HepG2 (cell line): ENCODE data around the gene ALG13. TPM values are rescaled to one million over a fixed set of nuclear protein-coding genes. Genes with fewer than 3 reads are reported as not detected.

Experiments used
- ATAC-seq: fragments of 200-7000 bp; cut with Tn5 transposase; 3 replicates; pipeline ENCODE4 v1.9.1; 2020; ENCODE audit warnings: mild to moderate bottlenecking, moderate library complexity
- BruUV-seq: library from RNA; stranded (reverse); fragments of 400-500 nt; replicated peaks from 2 replicates; lab custom pipeline; 2021; lab: Mats Ljungman, UMichigan
- CTCF ChIA-PET: fragments of 300-600 bp; formaldehyde crosslinking; extraction: SDS; loops from one replicate; lab custom pipeline; 2021; ENCODE audit warnings: low total read pairs, inconsistent platforms, low intra/inter-chr PET ratio; lab: Yijun Ruan, JAX
- POLR2A ChIA-PET: fragments of 350-600 bp; sonication (Branson Sonifier 250); formaldehyde crosslinking; loops from one replicate; lab custom pipeline; 2020; ENCODE audit warnings: antibody characterized with exemption, inconsistent platforms; lab: Yijun Ruan, JAX
- DNase-seq: peaks from one replicate; pipeline ENCODE4 v3.0.0-alpha.2; 2015; ENCODE audit warnings: low spot score
- FAIRE-seq: peaks from 3 replicates; lab custom pipeline; 2011; peaks lifted over from hg19 to GRCh38; lab: Jason Lieb, UNC
- H2AFZ ChIP-seq: one replicate; pipeline ENCODE4 v1.6.1; 2011; ENCODE audit warnings: low read length, inconsistent platforms
- H3K27ac ChIP-seq: fragments of 300-600 bp; 3 replicates; pipeline ENCODE4 v1.8.0; 2011; ENCODE audit warnings: mixed run types, mild to moderate bottlenecking, mixed read lengths, low read length, inconsistent platforms; ENCODE audit not compliant: insufficient read depth; ENCODE audit errors: extremely low read length
- H3K27me3 ChIP-seq, 2 experiments: fragments of 200-600 bp in 1 of 2; 2 replicates in 1 of 2; 3 replicates in 1 of 2; pipeline versions ENCODE4 v1.6.0 to v1.8.0; 2011; ENCODE audit warnings: low read length in 2 of 2, mild to moderate bottlenecking in 2 of 2, moderate library complexity in 2 of 2, inconsistent platforms in 1 of 2; ENCODE audit not compliant: insufficient read depth in 2 of 2, control insufficient read depth in 1 of 2
- H3K36me3 ChIP-seq, 2 experiments: fragments of 200-600 bp in 1 of 2; replicated peaks in 1 of 2; 2 replicates in 1 of 2; 3 replicates in 1 of 2; pipeline versions ENCODE4 v1.5.1 to v1.8.0; 2011; ENCODE audit warnings: low read length in 2 of 2, inconsistent platforms in 1 of 2; ENCODE audit not compliant: insufficient read depth in 2 of 2, control insufficient read depth in 1 of 2
- H3K4me1 ChIP-seq: 2 replicates; pipeline ENCODE4 v1.5.1; 2012; ENCODE audit warnings: low read length, inconsistent platforms; ENCODE audit not compliant: insufficient read depth
- H3K4me2 ChIP-seq: 2 replicates; pipeline ENCODE4 v1.6.0; 2011; ENCODE audit warnings: low read depth, low read length, inconsistent platforms
- H3K4me3 ChIP-seq, 3 experiments: fragments of 200-600 bp in 1 of 3; sonication (generic), shearing (Covaris generic) in 1 of 3; replicated peaks in 1 of 3; 2 replicates each; pipeline ENCODE4 v1.5.1; 2011 to 2016; ENCODE audit warnings: low read length in 3 of 3, inconsistent platforms in 2 of 3, low read depth in 2 of 3, mild to moderate bottlenecking in 2 of 3, control low read depth in 1 of 3, mixed read lengths in 1 of 3; ENCODE audit not compliant: insufficient read depth in 1 of 3
- H3K79me2 ChIP-seq: one replicate; pipeline ENCODE4 v1.6.1; 2011; ENCODE audit warnings: low read length, inconsistent platforms; ENCODE audit not compliant: insufficient read depth
- H3K9ac ChIP-seq: 2 replicates; pipeline ENCODE4 v1.6.0; 2011; ENCODE audit warnings: mild to moderate bottlenecking, low read depth, low read length, inconsistent platforms; ENCODE audit not compliant: insufficient read depth
- H3K9me3 ChIP-seq: 2 replicates; pipeline ENCODE4 v1.5.1; 2012; ENCODE audit warnings: mild to moderate bottlenecking, low read length
- H4K20me1 ChIP-seq: 2 replicates; pipeline ENCODE4 v1.6.0; 2011; ENCODE audit warnings: inconsistent platforms, mild to moderate bottlenecking, low read length, moderate library complexity; ENCODE audit not compliant: insufficient read depth
- E2F2 ChIP-seq: sonication (generic); formaldehyde crosslinking; IDR thresholded peaks from 2 replicates; pipeline ENCODE4 v1.4.0; 2020; ENCODE audit warnings: missing genetic modification reagents, borderline replicate concordance
- EED ChIP-seq: sonication (generic); formaldehyde crosslinking; IDR thresholded peaks from 2 replicates; pipeline ENCODE4 v1.5.0; 2020; ENCODE audit warnings: mild to moderate bottlenecking, missing genetic modification reagents
- STAG1 ChIP-seq: sonication (generic); formaldehyde crosslinking; IDR thresholded peaks from 2 replicates; pipeline ENCODE4 v1.4.0; 2020; ENCODE audit warnings: missing genetic modification reagents
- ZNF740 ChIP-seq: sonication (generic); formaldehyde crosslinking; IDR thresholded peaks from 2 replicates; pipeline ENCODE4 v1.4.0; 2020; ENCODE audit warnings: missing genetic modification reagents
- WGBS: methylation state at CpG from one replicate; pipeline ENCODE4 v1.1.6; 2017; ENCODE audit warnings: low lambda C conversion rate; 5-methylcytosine and 5-hydroxymethylcytosine counted together
- in situ Hi-C: cut with HindIII; loops from 2 replicates; pipeline ENCODE4 v1.10.0; 2017; ENCODE audit warnings: low pct_unique_long_range_greater_than_20kb; ENCODE audit not compliant: extremely low pct_ligation_motif_present
- intact Hi-C: fragments of 100-400 bp; cut with micrococcal nuclease; formaldehyde crosslinking; loops from one replicate; pipeline ENCODE4 v1.10.0; 2022; ENCODE audit not compliant: unreplicated experiment
- polyA plus RNA-seq, 8 experiments: library from polyadenylated mRNA; depleted of rRNA in 3 of 8; stranded (reverse) in 7 of 8; unstranded in 1 of 8; fragments of >200 nt; fragmentation: Illumina TruSeq in 4 of 8; extraction: Trizol in 4 of 8; gene quantifications; 2 replicates each; pipeline versions ENCODE4 v1.2.1 to v1.2.3, GENCODE V29; 2011 to 2016; ENCODE audit warnings: low read depth in 4 of 8, missing spikeins in 1 of 8, mixed read lengths in 1 of 8; ENCODE audit not compliant: insufficient read depth in 1 of 8
- total RNA-seq, 5 experiments: library from RNA; depleted of rRNA; stranded (reverse); fragments of >200 nt; fragmentation: Illumina TruSeq; extraction: Trizol; gene quantifications; 2 replicates each; pipeline ENCODE4 v1.2.3, GENCODE V29; 2016; ENCODE audit warnings: low read depth in 1 of 5
- TF ChIP-seq, protein P1 (sequence below): sonication (generic); formaldehyde crosslinking; IDR thresholded peaks from 2 replicates; pipeline ENCODE4 v1.5.0; 2020; ENCODE audit warnings: missing genetic modification reagents

Gene ALG13
- total and polyA plus RNA-seq, 2 of the 13 experiments (the other 11 are each of a cell fraction or from before 2014, with no cell fraction given) = 31.2 to 65.5 TPM

DNA sequence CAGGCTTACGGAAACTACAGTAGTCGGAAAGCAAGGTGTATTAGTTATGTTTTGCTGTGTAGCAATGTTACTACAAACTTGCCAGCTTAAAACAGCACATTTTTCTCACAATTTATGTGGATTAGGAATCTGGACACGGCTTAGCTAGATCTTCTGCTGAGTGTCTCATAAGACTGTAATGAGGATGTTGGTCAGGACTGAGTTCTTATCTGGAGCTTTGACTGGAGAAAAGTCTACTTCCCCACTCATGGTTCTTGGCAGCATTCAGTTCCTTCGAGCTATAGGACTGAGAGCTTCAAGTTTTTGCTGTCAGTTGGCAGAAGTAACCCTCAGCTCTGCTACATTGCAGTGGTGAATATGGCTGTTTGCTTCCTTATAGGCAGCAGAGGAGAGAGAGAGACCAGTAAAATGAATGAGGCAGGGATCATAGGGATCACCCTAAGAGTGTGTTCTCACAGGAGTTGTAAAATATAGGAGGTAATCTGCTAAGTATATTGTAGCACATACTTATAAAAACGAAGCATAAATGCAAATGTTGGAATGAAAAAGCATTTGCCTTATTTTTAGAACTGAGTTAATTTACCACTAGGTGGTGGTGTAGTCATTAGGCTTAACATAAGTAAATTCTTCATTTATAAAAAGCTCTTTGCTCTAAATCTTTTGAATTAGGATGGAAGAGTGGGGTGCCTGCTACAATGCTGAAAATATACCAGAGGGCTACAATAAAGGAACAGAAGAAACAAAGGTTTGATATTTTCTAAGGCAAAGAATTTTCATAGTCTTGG lies 38.6 kb downstream of the ALG13 start:
- no peak for FAIRE-seq
- no TSS peak for BruUV-seq
- 73% methylated on average over 5 of the region's 5 CpGs for WGBS
- H3K9me3 ChIP-seq = no peaks in the 10 kb centered on the region
- H4K20me1 ChIP-seq = no peaks in the 10 kb centered on the region
- ATAC-seq = no peak
- no peaks in the 10 kb centered on the region for H3K79me2 ChIP-seq
- no peak overlapping the region for H3K4me2 ChIP-seq
- H3K27ac ChIP-seq = no peak overlapping the region
- no peaks in the 10 kb centered on the region for H3K4me1 ChIP-seq
- no peaks in the 10 kb centered on the region for H3K36me3 ChIP-seq
- no peak overlapping the region for H3K9ac ChIP-seq
- TF ChIP-seq EED (no peak), STAG1 (0 out of 2 replicates have a peak, but pooled peaks have one; percentile 4), ZNF740 (CRISPR knock-in tag) (no peak), E2F2 (CRISPR knock-in tag) (no peak)
- TF ChIP-seq, protein P1, sequence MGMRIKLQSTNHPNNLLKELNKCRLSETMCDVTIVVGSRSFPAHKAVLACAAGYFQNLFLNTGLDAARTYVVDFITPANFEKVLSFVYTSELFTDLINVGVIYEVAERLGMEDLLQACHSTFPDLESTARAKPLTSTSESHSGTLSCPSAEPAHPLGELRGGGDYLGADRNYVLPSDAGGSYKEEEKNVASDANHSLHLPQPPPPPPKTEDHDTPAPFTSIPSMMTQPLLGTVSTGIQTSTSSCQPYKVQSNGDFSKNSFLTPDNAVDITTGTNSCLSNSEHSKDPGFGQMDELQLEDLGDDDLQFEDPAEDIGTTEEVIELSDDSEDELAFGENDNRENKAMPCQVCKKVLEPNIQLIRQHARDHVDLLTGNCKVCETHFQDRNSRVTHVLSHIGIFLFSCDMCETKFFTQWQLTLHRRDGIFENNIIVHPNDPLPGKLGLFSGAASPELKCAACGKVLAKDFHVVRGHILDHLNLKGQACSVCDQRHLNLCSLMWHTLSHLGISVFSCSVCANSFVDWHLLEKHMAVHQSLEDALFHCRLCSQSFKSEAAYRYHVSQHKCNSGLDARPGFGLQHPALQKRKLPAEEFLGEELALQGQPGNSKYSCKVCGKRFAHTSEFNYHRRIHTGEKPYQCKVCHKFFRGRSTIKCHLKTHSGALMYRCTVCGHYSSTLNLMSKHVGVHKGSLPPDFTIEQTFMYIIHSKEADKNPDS = no peak
- CTCF ChIA-PET = no interaction called here
- H2AFZ ChIP-seq = no peak overlapping the region
- H3K27me3 ChIP-seq = no peaks in the 10 kb centered on the region
- intact Hi-C loops (no loop called here), in situ Hi-C loops (no loop called here)
- no peak for DNase-seq
- POLR2A ChIA-PET = no interaction called here
- no peak overlapping the region for H3K4me3 ChIP-seq
